Neuron (in vitro differentiated cells): ENCODE data around the gene PRPSAP1.

ENCODE experiments used
- H2AFZ ChIP-seq: one replicate; pipeline ENCODE4 v1.6.1; 2013; ENCODE audit warnings: low read depth, mild to moderate bottlenecking, inconsistent platforms, low read length, moderate library complexity
- H3K27me3 ChIP-seq: one replicate; pipeline ENCODE4 v1.6.1; 2013; ENCODE audit warnings: low read length; ENCODE audit not compliant: insufficient read depth
- H3K36me3 ChIP-seq: one replicate; pipeline ENCODE4 v1.6.1; 2013; ENCODE audit warnings: low read length; ENCODE audit not compliant: insufficient read depth
- H3K4me1 ChIP-seq: one replicate; pipeline ENCODE4 v1.6.1; 2013; ENCODE audit warnings: low read length; ENCODE audit not compliant: insufficient read depth
- H3K4me3 ChIP-seq: 2 replicates; pipeline ENCODE4 v1.5.1; 2013; ENCODE audit warnings: mild to moderate bottlenecking, low read length, moderate library complexity
- H3K9me3 ChIP-seq: one replicate; pipeline ENCODE4 v1.6.1; 2013; ENCODE audit warnings: low read length

Gene PRPSAP1

GRCh38 chr17:76279742-76280287, 73.9 kb downstream of the PRPSAP1 start:
- no peaks in the 10 kb centered on the region for H3K4me1 ChIP-seq
- H2AFZ ChIP-seq, result no peak overlapping the region
- no peaks in the 10 kb centered on the region for H3K27me3 ChIP-seq
- H3K9me3 ChIP-seq, result no peaks in the 10 kb centered on the region
- no peak overlapping the region for H3K4me3 ChIP-seq
- H3K36me3 ChIP-seq, result no peaks in the 10 kb centered on the region

GRCh38 chr17:76278952-76279741, 74.6 kb downstream of the PRPSAP1 start:
- Histone ChIP-seq H3K27me3 (no peaks in the 10 kb centered on the region), H3K4me3 (no peak overlapping the region), H3K36me3 (no peaks in the 10 kb centered on the region), H3K9me3 (no peaks in the 10 kb centered on the region), H3K4me1 (no peaks in the 10 kb centered on the region), H2AFZ (no peak overlapping the region)

GRCh38 chr17:76278268-76278908, 75.3 kb downstream of the PRPSAP1 start:
- no peaks in the 10 kb centered on the region for H3K9me3 ChIP-seq
- H3K4me3 ChIP-seq, result no peak overlapping the region
- H3K4me1 ChIP-seq, result no peaks in the 10 kb centered on the region
- H3K27me3 ChIP-seq, result no peaks in the 10 kb centered on the region
- no peaks in the 10 kb centered on the region for H3K36me3 ChIP-seq
- no peak overlapping the region for H2AFZ ChIP-seq

GRCh38 chr17:76277300-76278267, 76.1 kb downstream of the PRPSAP1 start:
- H3K4me3 ChIP-seq, result no peak overlapping the region
- no peaks in the 10 kb centered on the region for H3K9me3 ChIP-seq
- H3K36me3 ChIP-seq, result no peaks in the 10 kb centered on the region
- H2AFZ ChIP-seq, result no peak overlapping the region
- H3K27me3 ChIP-seq, result no peaks in the 10 kb centered on the region
- no peaks in the 10 kb centered on the region for H3K4me1 ChIP-seq

- no peak overlapping the region for H2AFZ ChIP-seq
- H3K36me3 ChIP-seq, result no peaks in the 10 kb centered on the region
- H3K4me1 ChIP-seq, result peaks cover 2% of the 10 kb centered on the region
- H3K4me3 ChIP-seq, result no peak overlapping the region
- no peaks in the 10 kb centered on the region for H3K9me3 ChIP-seq
- H3K27me3 ChIP-seq, result no peaks in the 10 kb centered on the region
These were observed 77.0 kb downstream of the PRPSAP1 start for GRCh38 chr17:76276461-76277299.

- H2AFZ ChIP-seq, result no peak overlapping the region
- H3K36me3 ChIP-seq, result no peaks in the 10 kb centered on the region
- H3K27me3 ChIP-seq, result no peaks in the 10 kb centered on the region
- no peak overlapping the region for H3K4me3 ChIP-seq
- H3K9me3 ChIP-seq, result no peaks in the 10 kb centered on the region
- peaks cover 3% of the 10 kb centered on the region for H3K4me1 ChIP-seq
These were observed 77.7 kb downstream of the PRPSAP1 start for GRCh38 chr17:76276069-76276431.

- Histone ChIP-seq H2AFZ (no peak overlapping the region), H3K9me3 (no peaks in the 10 kb centered on the region), H3K4me3 (no peak overlapping the region), H3K36me3 (no peaks in the 10 kb centered on the region), H3K4me1 (peaks cover 3% of the 10 kb centered on the region), H3K27me3 (no peaks in the 10 kb centered on the region)
These were observed 78.2 kb downstream of the PRPSAP1 start for GRCh38 chr17:76275382-76276068.

GRCh38 chr17:76274112-76274956, 79.4 kb downstream of the PRPSAP1 start:
- H2AFZ ChIP-seq, result no peak overlapping the region
- no peaks in the 10 kb centered on the region for H3K27me3 ChIP-seq
- H3K9me3 ChIP-seq, result no peaks in the 10 kb centered on the region
- no peak overlapping the region for H3K4me3 ChIP-seq
- peaks cover 8% of the 10 kb centered on the region for H3K36me3 ChIP-seq
- peaks cover 3% of the 10 kb centered on the region for H3K4me1 ChIP-seq

- H2AFZ ChIP-seq, result no peak overlapping the region
- no peaks in the 10 kb centered on the region for H3K9me3 ChIP-seq
- no peak overlapping the region for H3K4me3 ChIP-seq
- peaks cover 13% of the 10 kb centered on the region for H3K36me3 ChIP-seq
- no peaks in the 10 kb centered on the region for H3K27me3 ChIP-seq
- peaks cover 3% of the 10 kb centered on the region for H3K4me1 ChIP-seq
These were observed 80.1 kb downstream of the PRPSAP1 start for GRCh38 chr17:76273445-76274111.

- Histone ChIP-seq H3K4me3 (no peak overlapping the region), H3K27me3 (no peaks in the 10 kb centered on the region), H2AFZ (no peak overlapping the region), H3K36me3 (peaks cover 20% of the 10 kb centered on the region), H3K9me3 (no peaks in the 10 kb centered on the region), H3K4me1 (peaks cover 3% of the 10 kb centered on the region)
These were observed 80.9 kb downstream of the PRPSAP1 start for GRCh38 chr17:76272541-76273444.
